Endothelial cell of umbilical vein (primary cell): Measurements from ENCODE around the gene OR14K1. TPM values are rescaled to one million over a fixed set of nuclear protein-coding genes. Genes with fewer than 3 reads are reported as not detected.
"Not testable (repeated sequence)": the region's sequence is repeated elsewhere in the genome, so short reads cannot be mapped to it uniquely, and the experiment has no call there.

Source experiments
- BruUV-seq: library from RNA; stranded (reverse); fragments of 400-500 nt; replicated peaks from 2 replicates; lab custom pipeline; 2021; lab: Mats Ljungman, UMichigan
- CTCF ChIA-PET: fragments of 300-600, 350-600 bp; sonication (Branson Sonifier 250); formaldehyde crosslinking; loops from one replicate; lab custom pipeline; 2021; ENCODE audit warnings: antibody characterized with exemption, inconsistent platforms; lab: Charles Lee
- POLR2A ChIA-PET: fragments of 300-600, 350-600 bp; sonication (Branson Sonifier 250); formaldehyde crosslinking; loops from one replicate; lab custom pipeline; 2021; ENCODE audit warnings: antibody characterized with exemption, inconsistent platforms; lab: Charles Lee
- DNase-seq: peaks from one replicate; pipeline ENCODE4 v3.0.0-alpha.2; 2011; ENCODE audit warnings: low read depth, low spot score
- FAIRE-seq: peaks from 2 replicates; lab custom pipeline; 2011; peaks lifted over from hg19 to GRCh38; lab: Jason Lieb, UNC
- H2AFZ ChIP-seq: 2 replicates; pipeline ENCODE4 v1.6.0; 2012; ENCODE audit warnings: low read depth, low read length, control low read depth, inconsistent platforms
- H3K27ac ChIP-seq: 2 replicates; pipeline ENCODE4 v1.5.1; 2011; ENCODE audit warnings: low read depth, mild to moderate bottlenecking, control low read depth, low read length, moderate library complexity; ENCODE audit not compliant: insufficient read depth
- H3K27me3 ChIP-seq, 2 experiments: 2 replicates each; pipeline versions ENCODE4 v1.6.0 to v1.6.1; 2011; ENCODE audit warnings: low read length in 2 of 2, mixed read lengths in 1 of 2; ENCODE audit not compliant: control insufficient read depth in 2 of 2, insufficient read depth in 2 of 2
- H3K36me3 ChIP-seq, 2 experiments: 2 replicates in 1 of 2; 3 replicates in 1 of 2; pipeline ENCODE4 v1.5.1; 2011; ENCODE audit warnings: low read length in 2 of 2, mild to moderate bottlenecking in 1 of 2, moderate library complexity in 1 of 2; ENCODE audit not compliant: control insufficient read depth in 2 of 2, insufficient read depth in 2 of 2; ENCODE audit errors: extremely low read depth in 1 of 2
- H3K4me1 ChIP-seq: 3 replicates; pipeline ENCODE4 v1.5.1; 2011; ENCODE audit warnings: mild to moderate bottlenecking, low read length; ENCODE audit not compliant: control insufficient read depth, insufficient read depth; ENCODE audit errors: extremely low read depth
- H3K4me2 ChIP-seq: 2 replicates; pipeline ENCODE4 v1.6.1; 2011; ENCODE audit warnings: low read length, control low read depth, mixed read lengths; ENCODE audit not compliant: insufficient read depth
- H3K4me3 ChIP-seq, 3 experiments: fragments of 200-600 bp in 1 of 3; sonication (generic), shearing (Covaris generic) in 1 of 3; replicated peaks in 1 of 3; 2 replicates each; pipeline ENCODE4 v1.5.1; 2011 to 2016; ENCODE audit warnings: control low read depth in 3 of 3, low read length in 3 of 3, mild to moderate bottlenecking in 2 of 3, inconsistent platforms in 1 of 3, low read depth in 1 of 3, moderate library complexity in 1 of 3; ENCODE audit not compliant: insufficient read depth in 1 of 3
- H3K79me2 ChIP-seq: 2 replicates; pipeline ENCODE4 v1.6.0; 2012; ENCODE audit warnings: low read length, inconsistent platforms; ENCODE audit not compliant: control insufficient read depth, insufficient read depth
- H3K9ac ChIP-seq: replicated peaks from 2 replicates; pipeline ENCODE3; 2011; ENCODE audit warnings: low read length, control low read depth; ENCODE audit not compliant: insufficient read depth; ENCODE audit errors: extremely low read depth
- H3K9me1 ChIP-seq: replicated peaks from 3 replicates; pipeline ENCODE4 v1.6.0; 2011; ENCODE audit warnings: mild to moderate bottlenecking, low read length; ENCODE audit not compliant: control insufficient read depth, insufficient read depth; ENCODE audit errors: extremely low read depth
- H3K9me3 ChIP-seq: replicated peaks from 2 replicates; pipeline ENCODE4 v1.5.1; 2012; ENCODE audit warnings: low read length, inconsistent platforms; ENCODE audit not compliant: control insufficient read depth, insufficient read depth
- H4K20me1 ChIP-seq: replicated peaks from 2 replicates; pipeline ENCODE3; 2011; ENCODE audit warnings: mild to moderate bottlenecking, low read length; ENCODE audit not compliant: control insufficient read depth, insufficient read depth; ENCODE audit errors: extremely low read depth
- EZH2 ChIP-seq: IDR thresholded peaks from 2 replicates; pipeline ENCODE4 v1.6.1; 2012; ENCODE audit warnings: borderline replicate concordance, low read depth, mild to moderate bottlenecking, moderate library complexity, low read length, inconsistent platforms; ENCODE audit not compliant: severe bottlenecking
- JUN ChIP-seq: IDR thresholded peaks from 2 replicates; pipeline ENCODE4 v1.6.1; 2011; ENCODE audit warnings: borderline replicate concordance, low read depth; ENCODE audit not compliant: insufficient read length, insufficient read depth
- MYC ChIP-seq: IDR thresholded peaks from one replicate; pipeline ENCODE4 v1.6.1; 2011; ENCODE audit warnings: mild to moderate bottlenecking, low read depth, low read length
- POLR2A ChIP-seq: IDR thresholded peaks from 2 replicates; pipeline ENCODE4 v1.6.1; 2012; ENCODE audit warnings: low read depth, mild to moderate bottlenecking, control low read depth, low read length
- POLR2AphosphoS5 ChIP-seq: IDR thresholded peaks from 2 replicates; pipeline ENCODE4 v1.6.1; 2012; ENCODE audit warnings: low read depth, mild to moderate bottlenecking, control low read depth, low read length, moderate library complexity; ENCODE audit not compliant: insufficient read depth
- dilution Hi-C: fragments of 300-500 bp; cut with MboI; formaldehyde crosslinking; loops from one replicate; pipeline ENCODE4 v1.15.0; 2019; ENCODE audit warnings: low sequenced_read_pairs; ENCODE audit not compliant: extremely low pct_ligation_motif_present
- intact Hi-C: fragments of 100-400 bp; cut with micrococcal nuclease; formaldehyde crosslinking; loops from one replicate; pipeline ENCODE4 v1.10.0; 2022
- polyA plus RNA-seq, 4 experiments: library from polyadenylated mRNA; depleted of rRNA in 3 of 4; stranded (reverse) in 3 of 4; unstranded in 1 of 4; fragments of >200 nt; gene quantifications; 2 replicates each; pipeline versions ENCODE4 v1.2.1 to v1.2.3, GENCODE V29; 2011 to 2012; ENCODE audit warnings: missing spikeins in 1 of 4
- total RNA-seq: library from RNA; stranded (reverse); gene quantifications from 2 replicates; pipeline ENCODE4 v1.2.3, GENCODE V29; 2021
- TF ChIP-seq, protein P1 (sequence below), 2 donors: IDR thresholded peaks; 1 replicate in 1 of 2; 2 replicates in 1 of 2; pipeline ENCODE4 v1.5.1; 2011; ENCODE audit warnings: low read length in 2 of 2, mild to moderate bottlenecking in 2 of 2, moderate library complexity in 2 of 2, control low read depth in 1 of 2, inconsistent platforms in 1 of 2, low read depth in 1 of 2; ENCODE audit not compliant: insufficient read depth in 1 of 2; ENCODE audit errors: extremely low read depth in 1 of 2
- TF ChIP-seq, protein P2 (sequence below): IDR thresholded peaks from 2 replicates; pipeline ENCODE4 v1.6.1; 2011; ENCODE audit not compliant: insufficient read depth, insufficient read length

Gene OR14K1
- total and polyA plus RNA-seq, 2 donors (not counting 3 experiments of a cell fraction or from before 2014, with no cell fraction given), result not detected

DNA sequence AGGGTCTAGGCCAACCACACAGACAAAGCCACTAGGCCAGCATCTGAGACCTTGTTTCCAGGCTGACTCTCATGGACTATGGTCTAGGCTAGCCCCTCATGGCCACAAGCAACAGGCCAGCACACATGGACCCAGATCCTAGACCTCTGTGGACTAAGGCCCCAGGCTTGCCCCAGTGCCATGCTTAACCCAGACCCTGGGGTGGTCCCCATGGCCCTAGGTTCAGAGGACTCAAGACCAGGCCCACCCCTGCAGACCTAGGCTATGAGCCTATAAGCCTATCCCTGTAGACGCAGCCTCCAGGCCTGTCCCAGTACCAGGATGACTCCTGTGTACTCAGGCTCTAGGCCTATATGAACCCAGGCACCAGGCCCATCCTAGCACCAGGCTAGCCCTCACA lies 11.5 kb downstream of the OR14K1 start:
- Histone ChIP-seq H2AFZ (no peak overlapping the region), H3K9me3 (peaks cover 5% of the 10 kb centered on the region), H3K27ac (no peak overlapping the region), H4K20me1 (no peaks in the 10 kb centered on the region), H3K4me2 (no peak overlapping the region), H3K27me3 (no peaks in the 10 kb centered on the region), H3K9ac (no peak overlapping the region), H3K36me3 (no peaks in the 10 kb centered on the region), H3K4me1 (no peaks in the 10 kb centered on the region), H3K4me3 (no peak overlapping the region), H3K79me2 (no peaks in the 10 kb centered on the region), H3K9me1 (no peaks in the 10 kb centered on the region)
- intact Hi-C loops, result no loop called here
- DNase-seq (no peak), FAIRE-seq (no peak)
- ChIA-PET POLR2A (no interaction called here), CTCF (no interaction called here)
- BruUV-seq, result no TSS peak
- TF ChIP-seq POLR2A, result no peak
- no peak for TF ChIP-seq JUN
- no peak for TF ChIP-seq POLR2AphosphoS5
- no peak for TF ChIP-seq EZH2
- TF ChIP-seq, protein P1, sequence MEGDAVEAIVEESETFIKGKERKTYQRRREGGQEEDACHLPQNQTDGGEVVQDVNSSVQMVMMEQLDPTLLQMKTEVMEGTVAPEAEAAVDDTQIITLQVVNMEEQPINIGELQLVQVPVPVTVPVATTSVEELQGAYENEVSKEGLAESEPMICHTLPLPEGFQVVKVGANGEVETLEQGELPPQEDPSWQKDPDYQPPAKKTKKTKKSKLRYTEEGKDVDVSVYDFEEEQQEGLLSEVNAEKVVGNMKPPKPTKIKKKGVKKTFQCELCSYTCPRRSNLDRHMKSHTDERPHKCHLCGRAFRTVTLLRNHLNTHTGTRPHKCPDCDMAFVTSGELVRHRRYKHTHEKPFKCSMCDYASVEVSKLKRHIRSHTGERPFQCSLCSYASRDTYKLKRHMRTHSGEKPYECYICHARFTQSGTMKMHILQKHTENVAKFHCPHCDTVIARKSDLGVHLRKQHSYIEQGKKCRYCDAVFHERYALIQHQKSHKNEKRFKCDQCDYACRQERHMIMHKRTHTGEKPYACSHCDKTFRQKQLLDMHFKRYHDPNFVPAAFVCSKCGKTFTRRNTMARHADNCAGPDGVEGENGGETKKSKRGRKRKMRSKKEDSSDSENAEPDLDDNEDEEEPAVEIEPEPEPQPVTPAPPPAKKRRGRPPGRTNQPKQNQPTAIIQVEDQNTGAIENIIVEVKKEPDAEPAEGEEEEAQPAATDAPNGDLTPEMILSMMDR (IDR thresholded peaks at IDR 0.05; ENCODE audit: extremely low read depth in 1 of 2, insufficient read depth in 1 of 2, low read depth in 1 of 2, low read length in 2 of 2), result no peak
- TF ChIP-seq, protein P2, sequence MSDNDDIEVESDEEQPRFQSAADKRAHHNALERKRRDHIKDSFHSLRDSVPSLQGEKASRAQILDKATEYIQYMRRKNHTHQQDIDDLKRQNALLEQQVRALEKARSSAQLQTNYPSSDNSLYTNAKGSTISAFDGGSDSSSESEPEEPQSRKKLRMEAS, result no peak
- no peak for TF ChIP-seq MYC
- dilution Hi-C loops, result no loop called here

DNA sequence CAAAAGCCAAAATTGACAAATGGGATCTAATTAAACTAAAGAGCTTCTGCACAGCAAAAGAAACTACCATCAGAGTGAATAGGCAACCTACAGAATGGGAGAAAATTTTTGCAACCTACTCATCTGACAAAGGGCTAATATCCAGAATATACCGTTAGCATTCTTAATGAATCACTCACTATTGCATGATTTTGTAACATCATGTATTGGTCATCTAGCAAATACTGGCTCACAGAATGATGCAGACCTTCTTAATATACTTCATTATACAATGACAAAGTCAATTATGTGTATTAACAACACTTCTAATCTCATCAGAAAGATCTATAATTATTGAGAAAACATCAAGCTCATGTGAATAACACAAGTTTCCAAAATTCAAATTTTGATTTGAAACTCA lies 15.9 kb downstream of the OR14K1 start:
- H3K9ac ChIP-seq, H3K9me1 ChIP-seq, H3K4me3 ChIP-seq, H3K9me3 ChIP-seq, H3K4me2 ChIP-seq, H3K27ac ChIP-seq, dilution Hi-C loops, POLR2A ChIA-PET, BruUV-seq, H3K36me3 ChIP-seq, intact Hi-C loops, H4K20me1 ChIP-seq, H3K79me2 ChIP-seq, DNase-seq, H2AFZ ChIP-seq, CTCF ChIA-PET, H3K4me1 ChIP-seq, FAIRE-seq, H3K27me3 ChIP-seq: not testable (repeated sequence)
